Activated T-cell treated with anti-CD3 and anti-CD28 coated beads, Interleukin-2, amount 50 U/mL, for 4 hours (primary cell): ENCODE results near the gene IMPA2. TPM values are rescaled to one million over a fixed set of nuclear protein-coding genes. Genes with fewer than 3 reads are reported as not detected.

Source experiments
- ATAC-seq, 2 donors: fragments of 200-7000 bp; cut with Tn5 transposase; one replicate each; pipeline ENCODE4 v1.10.0; 2021
- DNase-seq: peaks from one replicate; pipeline ENCODE4 v3.0.0-alpha.2; 2020
- H3K27me3 Mint-ChIP-seq: one replicate; pipeline ENCODE4 v1.8.0; 2021; ENCODE audit warnings: low read depth, mixed read lengths
- H3K36me3 Mint-ChIP-seq: one replicate; pipeline ENCODE4 v1.8.0; 2022; ENCODE audit warnings: mixed read lengths; ENCODE audit not compliant: insufficient read depth
- H3K4me1 Mint-ChIP-seq: one replicate; pipeline ENCODE4 v1.8.0; 2021; ENCODE audit warnings: low read depth, mixed read lengths
- H3K4me3 Mint-ChIP-seq: one replicate; pipeline ENCODE4 v1.8.0; 2021; ENCODE audit warnings: mild to moderate bottlenecking, moderate library complexity, mixed read lengths
- H3K9me3 Mint-ChIP-seq: one replicate; pipeline ENCODE4 v1.8.0; 2021; ENCODE audit warnings: mixed read lengths
- total RNA-seq, 3 donors: library from RNA; stranded (reverse); gene quantifications; one replicate each; pipeline ENCODE4 v1.2.1, GENCODE V29; 2021

The IMPA2 gene
- total RNA-seq, 3 donors from 2014 or later = 7.3 to 11.4 (median 9.8) TPM

DNA sequence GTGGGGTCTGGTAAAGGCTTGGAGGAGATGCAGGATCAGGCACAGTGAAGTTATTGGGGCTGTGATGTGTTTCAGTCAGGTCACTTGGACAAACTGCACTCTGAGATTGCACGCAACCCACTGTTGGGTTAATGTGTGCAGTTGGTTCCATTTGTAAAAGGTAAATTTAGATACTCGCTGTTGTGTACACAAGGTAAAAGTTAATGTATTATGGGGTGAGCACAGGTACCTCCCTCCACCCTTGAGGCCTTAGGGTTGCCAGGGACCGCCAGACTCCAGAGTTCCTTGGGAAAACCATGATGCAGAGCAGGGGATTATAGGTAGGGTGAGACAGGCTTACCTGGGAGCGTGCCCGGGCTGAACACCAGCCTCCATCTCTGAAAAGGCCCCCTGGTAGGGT is 20.1 kb downstream of the IMPA2 start:
- Mint-ChIP-seq H3K9me3 (no peaks in the 10 kb centered on the region), H3K4me3 (no peak overlapping the region), H3K27me3 (no peaks in the 10 kb centered on the region), H3K36me3 (peaks cover 3% of the 10 kb centered on the region), H3K4me1 (peaks cover 3% of the 10 kb centered on the region)
- ATAC-seq (no peak), DNase-seq (no peak)

DNA sequence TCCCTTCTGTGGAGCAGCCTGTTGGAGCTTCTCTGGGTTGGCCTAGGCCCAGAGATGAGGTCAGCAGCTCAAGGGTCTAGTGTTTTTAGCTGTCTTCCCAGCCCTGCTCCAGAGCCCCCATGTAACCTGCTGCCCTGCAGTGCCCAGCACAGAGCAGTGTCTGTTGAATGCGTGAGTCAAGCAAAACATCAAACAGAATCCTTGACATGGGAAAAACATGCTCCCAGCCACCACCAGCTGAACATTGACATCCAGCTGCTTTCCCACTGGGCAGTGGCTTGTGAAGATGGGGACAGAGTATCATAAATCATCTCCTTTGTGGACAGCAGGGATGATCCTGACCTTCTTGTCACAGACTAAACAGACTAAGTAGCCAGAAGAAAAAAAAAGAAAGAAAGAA is 22.6 kb downstream of the IMPA2 start:
- Mint-ChIP-seq H3K36me3 (peaks cover 3% of the 10 kb centered on the region), H3K4me3 (no peak overlapping the region), H3K9me3 (no peaks in the 10 kb centered on the region), H3K27me3 (no peaks in the 10 kb centered on the region), H3K4me1 (no peaks in the 10 kb centered on the region)
- ATAC-seq (no peak), DNase-seq (no peak)

GRCh38 chr18:12005538-12006487 is 24.5 kb downstream of the IMPA2 start:
- Mint-ChIP-seq H3K9me3 (no peaks in the 10 kb centered on the region), H3K4me1 (no peaks in the 10 kb centered on the region), H3K27me3 (no peaks in the 10 kb centered on the region), H3K4me3 (no peak overlapping the region), H3K36me3 (peaks cover 3% of the 10 kb centered on the region)
- ATAC-seq (no peak), DNase-seq (no peak)

DNA sequence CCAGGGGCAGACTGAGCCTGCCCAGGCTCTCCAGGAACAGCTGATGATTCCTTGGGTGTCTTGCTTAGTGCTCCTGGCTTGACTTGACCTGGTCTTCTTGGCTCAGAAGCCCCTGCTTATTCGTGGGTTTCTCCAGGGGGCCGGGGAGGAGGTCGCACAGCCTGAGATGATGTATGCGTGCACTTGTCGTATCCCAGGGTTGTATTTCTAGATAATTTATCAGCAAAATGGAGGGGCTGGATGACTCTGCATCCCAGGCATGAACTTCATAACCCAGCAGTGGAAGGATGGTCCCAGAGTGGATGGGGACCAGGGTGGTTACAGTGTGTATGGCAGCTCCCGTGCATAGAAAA is 25.2 kb downstream of the IMPA2 start:
- DNase-seq (no peak), ATAC-seq (no peak)
- Mint-ChIP-seq H3K4me3 (no peak overlapping the region), H3K9me3 (no peaks in the 10 kb centered on the region), H3K27me3 (no peaks in the 10 kb centered on the region), H3K36me3 (peaks cover under 1% of the 10 kb centered on the region), H3K4me1 (no peaks in the 10 kb centered on the region)

- Mint-ChIP-seq H3K27me3 (no peaks in the 10 kb centered on the region), H3K4me3 (no peak overlapping the region), H3K4me1 (no peaks in the 10 kb centered on the region), H3K9me3 (no peaks in the 10 kb centered on the region), H3K36me3 (no peaks in the 10 kb centered on the region)
- ATAC-seq (no peak), DNase-seq (no peak)
Observed at GRCh38 chr18:12007063-12007462, 25.8 kb downstream of the IMPA2 start.

DNA sequence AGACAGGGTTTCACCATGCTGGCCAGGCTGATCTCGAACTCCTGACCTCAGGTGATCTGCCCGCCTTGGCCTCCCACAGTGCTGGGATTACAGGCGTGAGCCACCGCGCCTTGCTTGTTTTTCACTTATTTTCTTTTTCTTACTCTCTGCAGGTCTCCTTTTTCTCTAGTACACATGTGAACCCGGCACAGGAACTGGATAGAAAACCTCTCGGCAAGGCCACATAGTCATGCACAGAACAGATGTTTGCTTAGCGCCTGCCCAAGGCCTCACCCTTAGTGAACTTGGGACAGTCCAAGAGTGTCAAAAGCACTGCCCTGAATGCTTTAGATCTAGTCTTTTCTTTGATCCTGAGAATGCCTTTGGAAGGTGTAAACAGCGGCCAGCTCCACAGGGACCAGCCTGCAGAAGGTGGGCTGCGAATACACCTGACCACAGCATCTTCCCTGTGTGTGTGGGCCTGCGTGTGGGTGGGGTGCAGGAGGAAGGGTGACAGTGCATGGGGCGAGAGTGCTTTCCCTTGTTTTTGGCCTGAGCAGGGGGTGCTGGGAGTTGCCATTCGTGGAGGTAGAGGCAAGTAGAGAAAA is 27.0 kb downstream of the IMPA2 start:
- DNase-seq = no peak
- Mint-ChIP-seq H3K27me3 (no peaks in the 10 kb centered on the region), H3K4me3 (no peak overlapping the region), H3K9me3 (no peaks in the 10 kb centered on the region), H3K36me3 (no peaks in the 10 kb centered on the region), H3K4me1 (no peaks in the 10 kb centered on the region)
- ATAC-seq = no peak

GRCh38 chr18:12008842-12009580 is 27.7 kb downstream of the IMPA2 start:
- no peak for DNase-seq
- no peak for ATAC-seq
- Mint-ChIP-seq H3K4me3 (no peak overlapping the region), H3K36me3 (no peaks in the 10 kb centered on the region), H3K9me3 (no peaks in the 10 kb centered on the region), H3K27me3 (no peaks in the 10 kb centered on the region), H3K4me1 (no peaks in the 10 kb centered on the region)

DNA sequence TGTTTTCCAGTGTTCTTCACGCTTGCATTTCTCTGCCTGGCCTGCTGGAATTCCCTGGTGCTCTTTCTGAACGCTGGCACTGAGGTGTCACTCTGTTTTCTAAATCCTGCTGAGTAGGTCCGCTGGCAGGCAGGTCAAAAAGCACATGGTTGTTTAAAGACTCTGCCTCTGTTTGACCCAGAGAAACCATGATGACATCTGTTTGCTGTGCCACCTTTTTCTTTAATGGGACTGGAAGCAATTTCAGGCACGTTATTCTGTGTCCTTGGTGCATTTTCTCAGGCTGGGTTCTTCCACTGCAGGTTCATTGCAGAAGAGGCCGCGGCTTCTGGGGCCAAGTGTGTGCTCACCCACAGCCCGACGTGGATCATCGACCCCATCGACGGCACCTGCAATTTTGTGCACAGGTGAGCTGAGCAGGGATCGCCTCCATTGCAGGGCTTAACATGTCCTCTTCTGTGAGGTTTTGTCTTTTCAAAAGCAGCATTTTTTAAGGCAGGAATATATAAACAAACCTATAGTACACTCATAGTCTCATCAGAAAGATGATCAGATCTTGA is 28.4 kb downstream of the IMPA2 start:
- no peak overlapping the region for H3K4me3 Mint-ChIP-seq
- no peaks in the 10 kb centered on the region for H3K9me3 Mint-ChIP-seq
- no peaks in the 10 kb centered on the region for H3K36me3 Mint-ChIP-seq
- ATAC-seq = no peak
- no peaks in the 10 kb centered on the region for H3K4me1 Mint-ChIP-seq
- no peak for DNase-seq
- H3K27me3 Mint-ChIP-seq = no peaks in the 10 kb centered on the region

DNA sequence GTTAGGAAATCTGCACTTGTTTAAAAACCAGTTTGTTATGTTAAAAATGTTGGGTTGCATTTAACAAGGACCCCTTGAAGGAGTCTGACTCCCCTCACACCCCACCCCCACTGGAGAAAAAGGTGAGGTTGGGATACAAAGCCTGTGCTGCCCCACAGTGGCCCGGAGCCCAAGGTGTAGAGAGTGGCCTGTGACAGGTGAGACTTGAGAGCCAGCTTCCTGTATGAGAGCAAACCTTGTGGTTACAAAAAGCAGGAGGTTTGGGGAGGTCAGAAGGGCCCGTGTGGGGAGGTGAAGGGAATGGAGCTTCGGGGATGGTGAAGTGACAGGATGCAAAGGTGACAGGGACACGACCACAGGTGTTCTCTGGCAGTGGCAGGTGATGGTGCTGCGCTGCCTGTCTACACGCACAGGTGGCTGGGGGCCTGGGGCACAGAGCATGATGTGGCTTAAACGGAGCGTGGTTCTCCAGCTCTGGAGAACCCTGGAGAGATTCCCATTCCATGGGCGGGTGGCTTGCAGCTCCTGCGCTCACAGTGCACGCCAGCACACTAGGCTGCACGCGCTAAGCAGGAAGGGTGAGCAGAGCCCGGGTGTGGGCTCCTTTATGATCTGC is 29.0 kb downstream of the IMPA2 start:
- no peak for DNase-seq
- no peaks in the 10 kb centered on the region for H3K9me3 Mint-ChIP-seq
- no peaks in the 10 kb centered on the region for H3K36me3 Mint-ChIP-seq
- no peaks in the 10 kb centered on the region for H3K4me1 Mint-ChIP-seq
- no peaks in the 10 kb centered on the region for H3K27me3 Mint-ChIP-seq
- H3K4me3 Mint-ChIP-seq = no peak overlapping the region
- no peak for ATAC-seq

GRCh38 chr18:12011199-12011956 is 30.1 kb downstream of the IMPA2 start:
- Mint-ChIP-seq H3K27me3 (no peaks in the 10 kb centered on the region), H3K4me3 (no peak overlapping the region), H3K4me1 (no peaks in the 10 kb centered on the region), H3K9me3 (no peaks in the 10 kb centered on the region), H3K36me3 (no peaks in the 10 kb centered on the region)
- DNase-seq = no peak
- ATAC-seq = no peak

DNA sequence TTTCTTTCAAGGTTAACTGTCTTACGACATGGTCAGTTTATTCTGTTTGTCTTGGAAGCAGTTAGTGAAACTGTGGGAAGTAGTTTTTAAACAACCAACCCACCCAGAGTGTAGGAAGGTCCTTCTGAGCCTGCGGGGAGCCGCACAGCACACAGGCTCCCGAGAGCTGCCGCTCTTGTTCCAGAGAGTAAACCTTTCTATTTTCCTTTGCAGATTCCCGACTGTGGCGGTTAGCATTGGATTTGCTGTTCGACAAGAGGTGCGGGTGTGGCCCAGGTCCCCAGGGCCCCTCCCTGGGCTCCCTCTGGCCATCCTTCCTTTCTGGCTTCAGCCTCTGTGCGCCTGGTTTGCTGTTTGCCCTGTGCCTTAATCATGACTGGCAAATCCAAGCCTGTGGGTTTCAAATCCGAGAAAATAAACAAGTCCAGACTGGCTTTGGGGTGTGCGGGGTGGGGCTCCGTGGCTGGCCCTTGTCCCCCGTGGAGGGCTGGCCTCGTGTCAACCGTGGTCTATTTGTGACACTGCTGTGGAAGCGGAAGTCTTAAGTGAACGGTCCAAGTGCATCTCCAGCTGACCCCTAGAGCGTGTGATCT is 30.7 kb downstream of the IMPA2 start:
- H3K36me3 Mint-ChIP-seq = peaks cover 2% of the 10 kb centered on the region
- H3K27me3 Mint-ChIP-seq = no peaks in the 10 kb centered on the region
- H3K4me3 Mint-ChIP-seq = no peak overlapping the region
- H3K9me3 Mint-ChIP-seq = no peaks in the 10 kb centered on the region
- DNase-seq = no peak
- no peak for ATAC-seq
- H3K4me1 Mint-ChIP-seq = no peaks in the 10 kb centered on the region

DNA sequence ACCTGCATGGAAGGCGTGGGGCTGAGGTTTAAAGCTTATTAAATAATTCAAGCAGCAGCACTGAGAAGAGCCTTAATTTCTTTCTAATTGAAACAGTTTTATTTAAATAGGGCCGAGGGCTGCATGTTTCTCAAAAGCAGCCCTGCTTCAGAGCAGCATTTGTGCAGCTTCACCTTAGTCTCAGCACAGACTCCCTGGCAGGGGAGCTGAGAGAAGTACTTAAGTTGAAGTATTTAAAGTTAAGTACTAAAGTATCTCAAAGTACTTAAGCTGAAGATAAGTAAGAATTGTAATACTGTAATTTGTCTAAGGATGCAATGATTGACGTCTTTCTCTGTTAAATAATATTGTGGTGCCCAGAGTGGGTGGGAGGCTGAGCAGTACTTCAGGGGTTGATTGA is 31.4 kb downstream of the IMPA2 start:
- H3K4me1 Mint-ChIP-seq = no peaks in the 10 kb centered on the region
- no peaks in the 10 kb centered on the region for H3K27me3 Mint-ChIP-seq
- ATAC-seq (no peak), DNase-seq (no peak)
- H3K4me3 Mint-ChIP-seq = no peak overlapping the region
- H3K9me3 Mint-ChIP-seq = no peaks in the 10 kb centered on the region
- peaks cover 5% of the 10 kb centered on the region for H3K36me3 Mint-ChIP-seq

- no peak overlapping the region for H3K4me3 Mint-ChIP-seq
- no peak for ATAC-seq
- no peak for DNase-seq
- H3K36me3 Mint-ChIP-seq = peaks cover 6% of the 10 kb centered on the region
- H3K9me3 Mint-ChIP-seq = no peaks in the 10 kb centered on the region
- no peaks in the 10 kb centered on the region for H3K27me3 Mint-ChIP-seq
- no peaks in the 10 kb centered on the region for H3K4me1 Mint-ChIP-seq
Observed at GRCh38 chr18:12013186-12013916, 32.0 kb downstream of the IMPA2 start.
